NCI-H226 (cell line): Measurements from ENCODE around the gene SAMD4B.
"Not testable (repeated sequence)": the region's sequence is repeated elsewhere in the genome, so short reads cannot be mapped to it uniquely, and the experiment has no call there.

Experiments used
- DNase-seq: peaks from one replicate; pipeline ENCODE4 v3.0.0-alpha.2; 2015

SAMD4B gene, protein sequence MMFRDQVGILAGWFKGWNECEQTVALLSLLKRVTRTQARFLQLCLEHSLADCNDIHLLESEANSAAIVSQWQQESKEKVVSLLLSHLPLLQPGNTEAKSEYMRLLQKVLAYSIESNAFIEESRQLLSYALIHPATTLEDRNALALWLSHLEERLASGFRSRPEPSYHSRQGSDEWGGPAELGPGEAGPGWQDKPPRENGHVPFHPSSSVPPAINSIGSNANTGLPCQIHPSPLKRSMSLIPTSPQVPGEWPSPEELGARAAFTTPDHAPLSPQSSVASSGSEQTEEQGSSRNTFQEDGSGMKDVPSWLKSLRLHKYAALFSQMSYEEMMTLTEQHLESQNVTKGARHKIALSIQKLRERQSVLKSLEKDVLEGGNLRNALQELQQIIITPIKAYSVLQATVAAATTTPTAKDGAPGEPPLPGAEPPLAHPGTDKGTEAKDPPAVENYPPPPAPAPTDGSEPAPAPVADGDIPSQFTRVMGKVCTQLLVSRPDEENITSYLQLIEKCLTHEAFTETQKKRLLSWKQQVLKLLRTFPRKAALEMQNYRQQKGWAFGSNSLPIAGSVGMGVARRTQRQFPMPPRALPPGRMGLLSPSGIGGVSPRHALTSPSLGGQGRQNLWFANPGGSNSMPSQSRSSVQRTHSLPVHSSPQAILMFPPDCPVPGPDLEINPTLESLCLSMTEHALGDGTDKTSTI

DNA sequence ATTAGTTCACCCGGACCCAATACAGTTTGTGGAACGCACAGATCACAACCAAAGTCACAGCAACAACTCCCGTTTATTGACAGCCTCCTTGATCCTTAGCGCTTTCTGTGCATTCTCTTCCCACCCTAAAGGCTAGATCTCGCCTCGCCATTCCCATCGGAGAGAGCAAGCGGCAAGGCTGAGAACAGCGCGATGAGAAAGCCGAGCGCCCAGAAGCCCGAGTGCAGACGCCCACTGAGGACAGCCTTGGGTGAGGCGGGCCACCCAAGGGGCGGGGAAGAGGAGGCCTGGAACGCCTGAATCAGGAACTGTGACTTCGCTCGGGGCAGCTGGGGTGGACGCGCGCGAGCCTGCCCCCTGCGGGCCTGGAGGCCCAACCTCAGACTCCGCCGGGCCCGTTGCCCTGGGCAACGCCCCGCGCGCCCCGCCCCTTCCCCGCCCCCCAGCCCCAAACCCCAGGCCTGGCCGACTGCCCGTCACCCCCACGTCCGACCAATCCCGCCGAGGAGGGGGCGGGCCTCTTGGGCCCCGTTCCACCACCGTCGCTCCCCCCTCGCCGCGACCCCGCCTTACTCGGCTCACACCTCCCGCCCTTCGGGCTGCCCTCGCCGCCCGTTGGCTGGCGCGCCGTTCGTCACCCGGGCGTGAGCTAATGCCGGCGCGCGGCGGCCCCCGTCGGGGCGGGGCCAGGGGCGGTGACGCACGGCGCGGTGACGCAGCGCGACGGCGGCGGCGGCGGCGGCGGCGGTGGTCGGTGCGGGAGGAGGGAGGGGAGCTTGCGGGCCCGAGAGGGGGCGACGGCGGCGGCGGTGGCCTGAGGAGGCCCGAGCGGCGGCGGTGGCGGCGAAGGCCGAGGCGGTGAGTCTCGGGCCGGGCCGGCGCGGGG is at the start of gene SAMD4B:
Gene SAMD4B (plus strand): TSS at position 703 of the 886 bp plus-strand sequence. CDS start 14,473 bp downstream, outside the sequence.
- peak; percentile 93 for DNase-seq

DNA sequence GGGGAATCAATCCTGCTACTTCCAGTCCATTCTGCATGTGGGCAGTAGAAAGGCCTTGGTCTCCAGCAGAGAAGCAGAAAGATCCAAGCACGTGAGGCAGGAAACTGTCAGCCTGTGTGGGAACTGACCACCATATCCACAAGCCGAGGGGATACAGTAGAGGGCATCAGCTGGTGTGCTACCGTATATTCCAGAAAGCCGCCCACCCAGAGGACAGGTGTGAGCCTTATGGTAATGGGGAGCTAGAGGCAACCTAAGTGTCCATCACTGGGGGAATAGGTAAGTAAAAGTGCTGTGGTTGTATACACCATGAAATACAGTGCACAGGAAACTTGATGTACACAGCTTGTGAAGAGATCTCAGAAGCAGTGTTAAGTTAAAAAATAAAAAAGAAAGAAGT is 48.8 kb upstream of the SAMD4B start:
- no peak for DNase-seq

DNA sequence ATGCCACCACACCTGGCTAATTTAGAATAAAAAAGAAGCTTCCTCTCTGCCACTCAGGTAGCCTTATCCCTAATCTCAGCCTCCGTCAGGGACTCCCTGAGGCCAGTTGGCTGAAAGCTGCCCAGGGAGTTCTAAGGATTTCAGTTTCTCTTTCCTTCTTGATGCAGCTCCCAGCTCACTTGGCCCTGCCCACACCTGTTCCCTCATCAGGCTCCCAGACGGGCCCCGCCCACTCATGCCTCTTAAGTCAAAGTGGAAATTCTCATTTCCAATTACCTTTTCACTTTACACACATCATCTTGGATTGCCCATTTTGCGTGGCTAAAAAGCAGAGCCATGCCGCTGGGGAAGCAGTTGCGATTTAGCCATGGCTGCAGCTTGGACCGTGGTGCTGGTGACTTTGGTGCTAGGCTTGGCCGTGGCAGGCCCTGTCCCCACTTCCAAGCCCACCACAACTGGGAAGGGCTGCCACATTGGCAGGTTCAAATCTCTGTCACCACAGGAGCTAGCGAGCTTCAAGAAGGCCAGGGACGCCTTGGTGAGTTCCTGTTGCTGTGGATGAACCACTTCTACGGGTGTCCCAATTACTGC is 46.1 kb upstream of the SAMD4B start, which contains the start of gene IFNL1:
Gene IFNL1 (plus strand): TSS at position 353 of the 591 bp plus-strand sequence. CDS start 15 bp downstream, at position 368.
- DNase-seq: no peak

DNA sequence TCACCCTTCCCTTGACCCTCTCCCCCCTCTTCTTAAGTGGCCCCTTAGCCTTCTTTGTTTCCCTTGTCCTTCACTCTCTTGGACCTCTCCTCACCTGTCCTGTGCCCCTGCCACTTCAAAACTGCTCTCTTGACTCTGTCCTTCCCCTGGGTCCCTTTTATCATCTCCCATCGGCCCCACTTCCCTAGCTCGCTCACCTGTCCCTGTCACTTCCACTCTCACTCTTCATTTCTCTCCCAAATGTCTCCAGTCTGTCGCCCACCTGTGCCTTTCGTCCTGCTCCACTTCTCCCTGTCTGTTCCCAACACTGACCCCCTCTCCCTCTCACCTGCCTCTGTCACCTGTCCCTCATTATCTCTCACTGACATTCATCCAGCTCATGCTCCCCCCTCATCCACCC is 45.3 kb upstream of the SAMD4B start:
- no peak for DNase-seq

DNA sequence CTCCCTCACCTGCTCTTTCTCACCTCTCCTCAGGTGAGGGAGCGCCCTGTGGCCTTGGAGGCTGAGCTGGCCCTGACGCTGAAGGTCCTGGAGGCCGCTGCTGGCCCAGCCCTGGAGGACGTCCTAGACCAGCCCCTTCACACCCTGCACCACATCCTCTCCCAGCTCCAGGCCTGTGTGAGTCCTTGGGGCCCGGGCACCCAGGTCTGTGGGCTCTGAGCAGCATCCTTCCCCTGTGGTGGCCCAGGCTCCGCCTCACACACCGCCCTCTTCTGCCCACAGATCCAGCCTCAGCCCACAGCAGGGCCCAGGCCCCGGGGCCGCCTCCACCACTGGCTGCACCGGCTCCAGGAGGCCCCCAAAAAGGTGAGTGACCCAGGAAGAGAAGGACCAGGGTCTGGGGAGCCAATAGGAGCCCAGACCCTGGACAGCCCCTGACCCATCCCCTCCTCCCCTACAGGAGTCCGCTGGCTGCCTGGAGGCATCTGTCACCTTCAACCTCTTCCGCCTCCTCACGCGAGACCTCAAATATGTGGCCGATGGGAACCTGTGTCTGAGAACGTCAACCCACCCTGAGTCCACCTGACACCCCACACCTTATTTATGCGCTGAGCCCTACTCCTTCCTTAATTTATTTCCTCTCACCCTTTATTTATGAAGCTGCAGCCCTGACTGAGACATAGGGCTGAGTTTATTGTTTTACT is 44.1 kb upstream of the SAMD4B start:
- DNase-seq: no peak

DNA sequence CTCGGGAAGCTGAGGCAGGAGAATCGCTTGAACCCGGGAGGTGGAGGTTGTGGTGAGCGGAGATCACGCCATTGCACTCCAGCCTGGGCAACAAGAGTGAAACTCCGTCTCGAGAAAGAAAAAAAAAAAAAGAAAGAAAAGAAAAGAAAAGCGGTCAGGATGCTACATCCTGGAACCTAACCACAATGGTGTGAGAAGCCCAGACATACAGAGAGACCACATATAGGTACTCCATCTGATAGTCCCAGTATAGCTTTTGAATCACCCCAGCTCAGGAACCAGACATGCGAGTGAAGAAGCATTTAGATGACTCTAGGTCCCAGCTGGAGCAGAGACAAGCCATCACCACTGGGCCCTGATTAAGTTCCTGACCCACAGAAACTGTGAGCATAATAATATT is 42.8 kb upstream of the SAMD4B start:
- DNase-seq: no peak

DNA sequence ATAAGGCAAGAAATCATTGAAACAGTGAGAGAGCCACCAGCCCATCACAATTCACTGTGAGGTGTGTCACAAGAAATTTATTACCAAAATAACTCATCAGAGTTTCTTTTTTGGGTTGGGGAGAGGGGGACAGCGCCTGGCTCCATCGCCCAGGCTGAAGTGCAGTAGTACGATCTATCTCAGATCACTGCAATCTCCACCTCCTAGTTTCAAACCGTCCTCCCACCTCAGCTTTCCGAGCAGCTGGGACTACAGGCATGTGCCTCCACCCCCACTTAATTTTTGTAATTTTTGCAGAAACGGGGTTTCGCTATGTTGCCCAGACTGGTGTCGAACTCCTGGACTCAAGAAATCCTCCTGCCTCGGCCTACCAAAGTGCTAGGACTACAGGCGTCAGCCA is 42.4 kb upstream of the SAMD4B start:
- DNase-seq: no peak

DNA sequence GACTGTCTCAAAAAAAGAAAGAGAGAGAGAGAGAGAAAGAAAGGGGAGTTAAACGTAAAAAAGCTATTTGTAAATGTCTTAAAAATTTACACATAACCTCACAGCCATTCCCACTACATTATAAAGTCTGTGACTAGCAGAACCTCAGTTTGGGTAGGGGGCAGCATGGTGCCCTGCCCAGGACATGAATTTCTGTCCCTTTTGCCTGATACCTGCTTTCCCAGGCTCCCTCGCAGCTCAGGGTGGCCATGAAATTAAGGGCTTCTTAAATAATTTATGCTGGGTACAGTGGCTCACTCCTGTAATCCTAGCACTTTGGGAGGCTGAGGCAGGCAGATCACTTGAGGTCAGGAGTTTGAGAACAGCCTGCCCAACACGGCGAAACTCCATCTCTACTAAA is 41.2 kb upstream of the SAMD4B start:
- no peak for DNase-seq

DNA sequence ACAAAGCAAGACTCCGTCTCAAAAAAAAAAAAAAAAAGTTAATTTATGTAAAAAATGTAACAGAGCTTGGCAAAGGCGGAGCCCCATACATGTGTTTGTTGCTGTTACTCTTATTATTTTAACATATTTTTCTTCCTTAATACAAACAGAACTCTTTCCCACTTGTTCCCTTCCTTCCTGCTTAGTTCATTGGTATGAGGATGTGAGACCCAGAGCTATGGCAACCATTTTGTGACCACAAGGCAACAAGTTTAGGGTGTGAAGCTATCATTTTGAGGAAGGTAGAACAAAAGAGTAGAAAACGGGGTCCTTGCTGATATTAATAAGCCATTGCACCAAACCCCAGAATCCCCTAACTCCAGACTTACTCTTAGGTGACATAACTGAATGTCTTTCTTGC is 40.7 kb upstream of the SAMD4B start:
- DNase-seq: no peak

DNA sequence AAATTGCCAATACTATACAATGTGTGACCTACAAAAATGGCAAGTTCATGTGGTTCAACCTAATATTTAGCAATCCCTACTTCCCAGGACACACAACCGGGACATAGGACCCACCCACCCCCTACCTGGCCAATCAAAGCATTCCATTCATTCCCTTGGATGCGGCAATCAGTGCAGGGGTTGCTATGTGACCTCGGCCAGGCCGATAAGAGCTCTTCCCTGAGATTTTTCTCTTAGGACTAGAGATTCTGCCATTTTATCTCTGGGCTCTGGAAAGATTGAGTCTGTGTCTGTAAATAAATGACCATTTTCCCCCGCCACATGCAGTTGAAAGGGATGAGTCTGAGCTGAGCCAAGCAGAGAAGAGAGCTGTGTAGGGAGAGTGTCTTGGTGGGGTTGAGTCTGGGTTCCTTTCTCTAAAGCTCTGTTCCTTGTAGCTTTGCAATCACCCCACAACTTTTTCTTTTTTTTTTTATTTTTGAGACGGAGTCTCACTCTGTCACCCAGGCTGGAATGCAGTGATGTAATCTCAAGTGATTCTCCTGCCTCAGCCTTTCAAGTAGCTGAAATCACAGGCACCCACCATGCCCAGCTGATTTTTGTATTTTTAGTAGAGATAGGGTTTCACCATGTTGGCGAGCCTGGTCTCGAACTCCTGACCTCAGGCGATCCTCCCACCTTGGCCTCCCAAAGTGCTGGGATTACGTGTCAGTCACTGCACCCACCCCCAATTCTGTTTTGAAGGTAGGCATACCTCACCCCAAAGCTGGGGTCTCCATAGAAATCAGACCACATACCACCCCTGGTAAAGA is 38.6 kb upstream of the SAMD4B start:
- DNase-seq: peak; percentile 49

DNA sequence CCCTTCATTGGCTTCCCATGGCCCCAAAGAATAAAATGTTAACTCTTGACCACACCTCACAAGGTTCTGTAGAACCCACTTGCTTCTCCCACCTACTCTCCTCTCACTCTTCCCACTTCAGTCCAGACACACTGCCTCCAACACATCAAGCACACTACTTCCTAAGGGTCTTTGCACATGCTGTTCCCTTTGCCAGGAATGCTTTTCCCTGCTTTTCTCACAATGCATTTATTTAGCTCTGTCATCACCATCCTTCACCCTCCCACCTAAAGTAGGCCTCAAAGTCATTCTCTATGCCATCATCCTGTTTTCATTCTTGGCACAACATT is 38.1 kb upstream of the SAMD4B start:
- no peak for DNase-seq

DNA sequence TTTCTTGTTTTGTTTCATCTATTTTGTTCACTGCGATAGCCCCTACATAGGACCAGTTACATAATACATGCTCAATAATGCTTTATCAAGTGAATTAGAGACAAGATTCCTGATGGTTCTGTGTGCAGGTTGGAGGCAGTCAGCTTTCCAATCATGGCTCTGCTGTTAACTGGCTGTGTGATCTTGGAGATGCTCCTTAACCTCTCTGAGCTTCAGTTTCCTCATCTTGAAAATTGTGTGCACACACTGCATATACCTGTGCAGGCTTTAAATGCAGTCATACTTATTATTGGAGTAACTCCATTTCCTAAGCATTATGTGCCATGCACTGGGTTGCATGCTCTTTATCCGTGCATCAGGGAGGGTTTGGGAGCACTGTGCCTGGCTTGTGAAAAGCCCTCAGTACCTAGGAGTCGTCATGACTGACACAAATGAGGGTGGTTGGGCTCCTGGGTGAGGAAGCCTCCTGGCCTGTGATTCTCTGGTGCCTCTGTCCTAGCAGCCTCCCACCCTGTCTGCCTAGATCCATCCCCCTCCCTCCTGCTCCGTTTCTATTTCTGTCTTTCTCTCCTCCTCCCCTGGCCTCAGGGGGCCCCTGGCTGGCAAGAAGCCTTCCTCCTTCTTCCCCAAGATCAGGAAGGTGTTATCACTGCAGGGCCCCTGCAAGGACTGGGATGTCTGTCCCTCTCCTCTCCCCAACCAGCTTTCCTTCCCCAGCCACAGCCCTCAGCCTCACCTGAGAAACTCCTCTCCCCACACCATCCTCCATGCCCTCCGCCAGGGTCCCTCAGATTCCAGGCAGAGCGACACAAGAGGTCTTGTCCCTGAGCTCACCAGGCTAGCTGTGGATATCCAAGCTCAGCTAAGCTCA is 37.3 kb upstream of the SAMD4B start:
- DNase-seq: no peak

DNA sequence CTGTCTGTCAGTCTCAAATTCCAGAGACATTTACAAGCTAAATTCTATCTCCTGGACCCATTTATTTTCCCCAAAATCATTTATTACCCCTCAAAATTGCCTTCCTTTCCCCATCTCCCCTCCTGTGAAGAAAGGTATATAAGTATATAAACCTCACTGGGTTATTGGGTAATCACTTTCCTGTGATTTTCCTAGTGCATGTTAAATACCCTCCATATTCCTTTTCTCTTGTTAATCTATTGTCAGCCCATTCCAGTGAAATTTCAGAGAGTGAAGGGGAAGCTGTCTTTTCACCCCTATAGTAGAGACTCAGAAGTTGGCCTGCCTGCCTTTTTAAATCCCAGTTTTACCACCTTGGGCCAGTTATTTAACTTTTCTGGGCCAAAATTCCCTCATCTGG is 36.1 kb upstream of the SAMD4B start:
- no peak for DNase-seq

DNA sequence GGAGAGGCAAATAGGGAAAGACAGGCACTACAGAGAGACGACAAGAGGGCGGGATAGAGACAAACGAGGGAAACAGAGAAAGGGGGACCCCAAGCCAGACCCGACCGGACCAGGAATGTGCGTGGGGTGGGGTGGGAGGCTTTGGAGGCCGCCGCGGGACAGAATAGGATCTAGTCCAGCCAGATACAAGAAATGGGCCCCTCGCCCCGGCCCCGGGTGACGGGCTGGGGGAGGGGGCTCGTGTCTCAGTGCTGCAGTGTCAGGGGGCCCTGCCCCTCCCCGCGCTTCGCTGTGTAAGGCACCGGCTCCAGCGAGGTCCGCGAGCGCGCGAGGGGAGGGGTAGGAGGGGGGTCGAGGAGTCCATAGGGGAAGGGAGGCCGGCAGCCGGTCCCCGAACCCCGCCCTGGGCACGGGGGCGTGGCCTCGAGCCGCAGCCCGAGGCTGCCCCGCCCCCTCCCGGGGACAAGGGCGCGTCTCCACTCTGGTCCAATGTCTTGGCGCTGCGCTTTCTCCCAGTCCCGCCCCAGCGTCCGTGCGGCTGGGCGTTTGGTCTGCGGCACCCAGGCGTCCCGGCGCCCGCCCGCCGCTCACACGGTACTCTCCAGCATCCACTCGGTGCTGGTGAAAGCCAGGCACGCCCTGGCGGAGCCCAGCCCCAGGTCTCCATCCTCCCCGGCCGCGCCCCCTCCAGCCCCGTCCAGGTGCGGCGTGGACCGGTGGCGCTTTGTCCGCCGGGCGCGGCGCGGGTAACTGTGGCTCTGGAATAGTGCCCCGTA is 35.0 kb upstream of the SAMD4B start:
- DNase-seq: no peak

DNA sequence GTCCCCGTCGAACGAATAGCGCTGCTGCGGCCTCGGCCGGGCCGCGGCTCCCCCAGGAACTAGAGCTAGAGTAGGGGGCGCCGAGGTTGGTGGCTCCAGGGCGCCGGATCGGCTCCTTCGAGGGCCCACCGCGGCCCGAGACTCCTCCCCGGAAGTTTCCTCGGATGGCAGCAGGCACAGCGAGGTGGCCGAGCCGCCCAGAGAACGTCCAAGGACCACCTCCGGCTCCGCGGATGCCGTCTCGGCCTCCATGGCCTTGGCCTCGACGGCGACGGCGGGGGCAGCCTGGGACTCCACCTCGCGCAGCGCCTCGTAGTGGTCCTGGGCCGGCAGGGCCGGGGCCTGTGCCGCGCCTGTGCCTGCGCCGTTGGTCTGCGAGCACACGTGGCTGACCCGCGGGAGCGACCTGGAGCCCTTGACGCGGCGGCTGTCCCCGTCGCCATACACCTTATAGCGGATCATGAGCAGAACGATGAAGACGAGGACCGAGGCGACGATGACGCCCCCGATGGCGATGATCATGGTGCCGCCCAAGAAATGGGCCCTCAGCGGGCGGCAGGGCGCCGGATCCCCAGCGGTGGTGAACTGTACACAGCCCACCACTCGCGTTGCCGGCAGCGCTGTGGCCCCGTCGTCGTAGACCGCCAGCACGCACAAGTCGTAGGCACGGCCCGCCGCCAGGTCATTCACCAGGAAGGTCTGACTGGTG is 34.2 kb upstream of the SAMD4B start:
- no peak for DNase-seq

DNA sequence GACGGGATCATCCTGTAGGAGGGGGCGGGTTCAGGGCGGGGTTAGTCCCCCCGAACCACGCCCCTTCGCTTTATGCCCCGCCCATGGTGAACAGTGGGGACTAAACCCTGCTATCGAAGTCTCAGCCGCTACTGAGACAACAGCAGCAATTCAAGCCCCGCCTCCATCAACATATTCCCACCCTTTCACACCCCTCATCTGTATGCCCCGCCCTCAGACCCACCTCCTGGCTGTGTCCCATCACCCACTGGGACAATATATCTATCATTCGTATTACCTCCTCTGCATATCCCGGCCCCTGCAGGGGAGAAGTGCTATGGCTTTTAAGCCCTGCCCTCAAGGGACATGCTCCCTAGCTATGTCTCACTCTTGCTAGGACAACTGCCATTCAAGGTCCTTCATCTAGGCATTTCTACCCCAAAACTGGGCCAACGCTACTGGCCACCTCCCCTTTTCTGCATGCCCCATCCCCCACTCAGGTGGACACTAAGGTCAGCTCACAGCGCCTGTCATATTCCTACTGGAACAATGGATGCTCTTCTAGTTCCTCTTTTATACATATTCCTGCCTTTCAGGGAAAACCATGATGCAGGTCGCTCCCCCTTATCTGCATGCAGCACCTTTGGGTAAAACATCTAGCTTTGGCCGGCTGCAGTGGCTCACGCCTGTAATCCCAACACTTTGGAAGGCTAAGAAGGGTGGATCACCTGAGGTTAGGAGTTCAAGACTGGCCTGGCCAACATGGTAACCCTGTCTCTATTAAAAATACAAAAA is 33.5 kb upstream of the SAMD4B start:
- no peak for DNase-seq

DNA sequence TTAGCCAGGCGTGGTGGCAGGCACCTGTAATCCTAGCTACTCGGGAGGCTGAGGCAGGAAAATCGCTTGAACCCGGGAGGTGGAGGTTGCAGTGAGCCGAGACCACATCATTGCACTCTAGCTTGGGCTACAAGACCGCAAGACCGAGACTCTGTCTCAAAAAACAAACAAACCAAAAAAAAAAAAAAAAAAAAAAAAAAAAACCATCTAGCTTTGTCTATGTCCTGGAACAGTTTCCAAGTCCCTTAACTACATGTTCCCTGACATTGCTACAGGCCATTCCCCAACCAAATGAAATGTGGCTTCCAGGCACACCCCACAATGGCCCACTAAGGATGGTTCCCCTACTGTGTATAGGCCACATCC is 32.9 kb upstream of the SAMD4B start:
- DNase-seq: not testable (repeated sequence)
